ENCODE data around the gene STAT1.

Gene STAT1

GRCh38 chr2:191019376-191019775 lies 5.4 kb upstream of the STAT1 start:
- Histone ChIP-seq H3K27me3 (ENCODE audit: insufficient read depth, low read length, poor library complexity) (no peaks in the 10 kb centered on the region), H3K9me3 (ENCODE audit: insufficient read depth, low read length, severe bottlenecking) (no peaks in the 10 kb centered on the region), H3K4me1 (ENCODE audit: insufficient read depth, low read length) (peaks cover 56% of the 10 kb centered on the region), H3K27ac (ENCODE audit: low read length) (peak overlapping the region; percentile 100), H3K4me3 (ENCODE audit: low read depth in 1 of 2, low read length in 2 of 2) (no peak overlapping the region), H3K9ac (ENCODE audit: low read depth, low read length) (peak overlapping the region; percentile 99; the same call in 1 of the 2 replicates), H4K20me1 (ENCODE audit: insufficient read depth, low read length) (no peaks in the 10 kb centered on the region), H3K36me3 (ENCODE audit: insufficient read depth, low read length) (no peaks in the 10 kb centered on the region; the same call in 1 of the 2 replicates), H2AFZ (ENCODE audit: low read depth, low read length) (no peak overlapping the region), H3K79me2 (ENCODE audit: insufficient read depth, low read length) (peaks cover 16% of the 10 kb centered on the region), H3K4me2 (ENCODE audit: insufficient read depth, low read length) (peak overlapping the region; percentile 78)
- TF ChIP-seq CTCF (IDR thresholded peaks at IDR 0.05; ENCODE audit: borderline replicate concordance, extremely low read depth, low read length, poor library complexity, severe bottlenecking) (no peak), EZH2 (IDR thresholded peaks at IDR 0.05; ENCODE audit: borderline replicate concordance, low read depth, low read length, severe bottlenecking) (no peak)
- DNase-seq: no peak
- ATAC-seq (ENCODE audit: insufficient read depth, low read depth): no peak

- ATAC-seq (ENCODE audit: insufficient read depth, low read depth): no peak
- peaks cover 51% of the 10 kb centered on the region for H3K4me1 ChIP-seq (ENCODE audit: insufficient read depth, low read length)
- no peak overlapping the region for H3K4me3 ChIP-seq (ENCODE audit: low read depth in 1 of 2, low read length in 2 of 2)
Measured at GRCh38 chr2:191018643-191019119, 4.7 kb upstream of the STAT1 start.

GRCh38 chr2:191018048-191018447 lies 4.1 kb upstream of the STAT1 start:
- H3K27me3 ChIP-seq (ENCODE audit: insufficient read depth, low read length, poor library complexity): no peaks in the 10 kb centered on the region
- H3K79me2 ChIP-seq (ENCODE audit: insufficient read depth, low read length): peaks cover 25% of the 10 kb centered on the region
- H3K4me2 ChIP-seq (ENCODE audit: insufficient read depth, low read length): no peak overlapping the region
- no peaks in the 10 kb centered on the region for H3K9me3 ChIP-seq (ENCODE audit: insufficient read depth, low read length, severe bottlenecking)
- no peak overlapping the region for H3K27ac ChIP-seq (ENCODE audit: low read length)
- H2AFZ ChIP-seq (ENCODE audit: low read depth, low read length): no peak overlapping the region
- H3K9ac ChIP-seq (ENCODE audit: low read depth, low read length): no peak overlapping the region
- H3K4me3 ChIP-seq (ENCODE audit: low read depth in 1 of 2, low read length in 2 of 2): no peak overlapping the region
- ATAC-seq (ENCODE audit: insufficient read depth, low read depth) (no peak), DNase-seq (no peak)
- no peaks in the 10 kb centered on the region for H4K20me1 ChIP-seq (ENCODE audit: insufficient read depth, low read length)
- peaks cover 3% of the 10 kb centered on the region; the same call in 1 of the 2 replicates for H3K36me3 ChIP-seq (ENCODE audit: insufficient read depth, low read length)
- TF ChIP-seq EZH2 (IDR thresholded peaks at IDR 0.05; ENCODE audit: borderline replicate concordance, low read depth, low read length, severe bottlenecking): no peak
- no peak for TF ChIP-seq CTCF (IDR thresholded peaks at IDR 0.05; ENCODE audit: borderline replicate concordance, extremely low read depth, low read length, poor library complexity, severe bottlenecking)
- peaks cover 50% of the 10 kb centered on the region for H3K4me1 ChIP-seq (ENCODE audit: insufficient read depth, low read length)

More at GRCh38 chr2:191018643-191019119, 4.7 kb upstream of the STAT1 start:
- Histone ChIP-seq H3K27me3 (ENCODE audit: insufficient read depth, low read length, poor library complexity) (no peaks in the 10 kb centered on the region), H3K79me2 (ENCODE audit: insufficient read depth, low read length) (peaks cover 18% of the 10 kb centered on the region), H3K9me3 (ENCODE audit: insufficient read depth, low read length, severe bottlenecking) (no peaks in the 10 kb centered on the region), H3K27ac (ENCODE audit: low read length) (no peak overlapping the region), H3K9ac (ENCODE audit: low read depth, low read length) (no peak overlapping the region), H3K4me2 (ENCODE audit: insufficient read depth, low read length) (no peak overlapping the region), H2AFZ (ENCODE audit: low read depth, low read length) (no peak overlapping the region), H3K36me3 (ENCODE audit: insufficient read depth, low read length) (peaks cover under 1% of the 10 kb centered on the region; the same call in 1 of the 2 replicates), H4K20me1 (ENCODE audit: insufficient read depth, low read length) (no peaks in the 10 kb centered on the region)
- no peak for DNase-seq
- TF ChIP-seq CTCF (IDR thresholded peaks at IDR 0.05; ENCODE audit: borderline replicate concordance, extremely low read depth, low read length, poor library complexity, severe bottlenecking): no peak
- no peak for TF ChIP-seq EZH2 (IDR thresholded peaks at IDR 0.05; ENCODE audit: borderline replicate concordance, low read depth, low read length, severe bottlenecking)
